SK-MEL-5 (cell line): Measurements from ENCODE around the gene POU2F3. TPM values are rescaled to one million over a fixed set of nuclear protein-coding genes. Genes with fewer than 3 reads are reported as not detected.

ENCODE experiments used
- DNase-seq: peaks from one replicate; pipeline ENCODE4 v3.0.0-alpha.2; 2016; ENCODE audit warnings: low read depth, low spot score
- in situ Hi-C: cut with HindIII; loops from 2 replicates; pipeline ENCODE4 v1.10.0; 2016; ENCODE audit warnings: low sequenced_read_pairs, high pct_unique_total_duplicates, low pct_unique_long_range_greater_than_20kb
- total RNA-seq: library from RNA; depleted of rRNA; stranded (reverse); fragments of >200 nt; shearing (Covaris generic); gene quantifications from 2 replicates; pipeline ENCODE4 v1.2.3, GENCODE V29; 2014

The POU2F3 gene
- total RNA-seq, 1 experiment from 2014 or later, result not detected

- DNase-seq, result peak; percentile 25
- in situ Hi-C loops, result no loop called here
These were observed 96.9 kb downstream of the POU2F3 start for GRCh38 chr11:120336641-120337354.

DNA sequence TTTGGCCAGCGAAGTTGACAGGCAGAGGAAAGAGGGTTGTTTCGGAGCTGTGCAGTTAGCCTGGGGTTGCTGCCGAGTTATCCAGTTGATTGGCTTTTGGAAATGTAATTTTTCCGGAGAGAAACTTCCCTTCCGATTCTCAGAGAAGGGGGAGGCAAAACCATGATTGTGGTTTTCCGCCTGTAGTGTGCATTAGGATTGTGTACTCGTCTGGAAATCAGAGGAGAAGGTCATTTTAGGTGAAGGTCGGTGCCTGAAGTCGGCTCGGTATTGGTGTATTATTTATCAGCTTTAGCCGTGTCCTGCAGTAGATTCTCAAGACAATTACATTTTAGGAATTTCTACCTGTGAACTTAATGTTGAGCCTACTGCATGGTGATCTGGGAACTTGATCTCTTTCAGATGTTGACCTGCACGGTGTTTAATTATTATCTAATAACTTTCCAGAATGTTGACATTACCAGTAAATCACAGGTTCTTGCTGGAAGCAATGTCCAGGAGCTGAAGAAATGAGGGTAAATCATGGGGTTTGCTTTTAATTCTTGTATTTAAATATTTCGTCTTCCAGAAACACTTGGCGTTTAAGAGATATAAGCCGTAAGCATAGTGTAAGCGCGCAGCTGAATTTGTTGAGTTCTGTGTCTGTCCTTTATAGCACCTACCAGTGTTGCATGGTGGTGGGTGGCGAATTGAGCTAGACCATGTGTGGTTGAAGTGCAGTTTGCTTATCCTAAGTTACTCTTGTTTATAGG lies 97.6 kb downstream of the POU2F3 start:
- DNase-seq, result peak; percentile 38
- in situ Hi-C loops, result no loop called here

GRCh38 chr11:120338107-120338933 lies 98.4 kb downstream of the POU2F3 start:
- in situ Hi-C loops, result no loop called here
- no peak for DNase-seq

- in situ Hi-C loops, result no loop called here
These were observed 99.5 kb downstream of the POU2F3 start for GRCh38 chr11:120339394-120339890.

GRCh38 chr11:120340529-120340928 lies 100.6 kb downstream of the POU2F3 start:
- in situ Hi-C loops, result no loop called here
- no peak for DNase-seq

More at GRCh38 chr11:120339394-120339890, 99.5 kb downstream of the POU2F3 start:
- peak; percentile 73 for DNase-seq

DNA sequence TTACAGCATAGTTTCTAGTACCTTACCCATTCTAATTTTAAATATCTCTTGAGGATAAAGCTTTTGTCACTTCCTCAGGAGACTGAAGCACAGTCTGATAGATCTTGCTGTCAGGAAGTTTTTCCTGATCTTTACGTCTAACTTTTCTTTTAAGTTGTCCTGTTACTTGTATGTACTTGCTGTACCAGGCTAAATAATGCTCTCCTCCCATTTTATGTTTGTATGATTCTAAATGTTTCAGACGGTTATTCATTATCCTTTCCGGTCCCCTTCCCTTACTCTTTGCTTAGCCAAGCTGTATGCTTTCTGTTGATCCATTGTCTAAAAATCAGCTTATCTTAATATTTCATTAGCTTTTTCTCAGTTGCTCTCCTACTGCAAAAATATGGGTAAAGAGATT lies 102.3 kb downstream of the POU2F3 start:
- in situ Hi-C loops, result no loop called here

DNA sequence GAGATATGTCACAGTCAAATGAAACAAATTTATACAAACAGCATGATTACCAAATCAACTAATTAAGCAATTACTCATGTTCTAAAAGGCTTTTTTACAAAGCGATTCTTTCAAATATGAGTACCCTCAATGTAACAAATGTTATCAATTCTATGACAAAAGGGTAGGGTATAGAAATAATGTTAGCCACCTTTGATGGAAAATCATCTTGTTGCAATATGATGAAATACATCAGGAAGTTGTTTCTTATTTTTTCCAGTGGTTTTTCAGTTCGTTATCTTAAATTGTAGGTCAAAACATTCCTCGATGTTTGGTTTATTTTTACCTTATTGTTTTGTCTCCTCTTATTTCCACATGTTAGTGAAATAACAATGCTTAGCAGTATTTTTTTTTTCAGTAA lies 102.7 kb downstream of the POU2F3 start:
- in situ Hi-C loops, result no loop called here
- no peak for DNase-seq

More for the DNA sequence above, 102.3 kb downstream of the POU2F3 start:
- DNase-seq, result no peak

DNA sequence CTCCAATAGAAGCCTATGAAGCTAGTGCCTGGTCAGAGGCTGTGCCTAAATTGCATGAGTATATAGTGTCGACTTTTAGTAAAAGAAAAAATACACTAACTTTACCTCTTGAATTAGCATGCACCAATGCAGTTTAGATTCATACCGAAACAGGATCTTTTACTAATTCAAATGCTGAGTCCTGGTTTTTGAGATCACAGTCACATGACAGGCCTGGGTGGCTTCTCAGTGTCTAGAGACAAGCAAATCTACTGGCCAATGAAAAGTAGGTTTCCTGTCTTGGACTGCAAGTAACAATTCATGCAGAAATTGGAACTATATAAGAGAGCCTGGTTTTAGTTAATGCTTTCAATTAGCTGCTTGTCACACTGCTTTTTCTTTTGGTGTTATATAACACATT lies 103.5 kb downstream of the POU2F3 start:
- in situ Hi-C loops, result no loop called here
- DNase-seq, result no peak

GRCh38 chr11:120344302-120345004 lies 104.5 kb downstream of the POU2F3 start:
- DNase-seq, result peak; percentile 59

DNA sequence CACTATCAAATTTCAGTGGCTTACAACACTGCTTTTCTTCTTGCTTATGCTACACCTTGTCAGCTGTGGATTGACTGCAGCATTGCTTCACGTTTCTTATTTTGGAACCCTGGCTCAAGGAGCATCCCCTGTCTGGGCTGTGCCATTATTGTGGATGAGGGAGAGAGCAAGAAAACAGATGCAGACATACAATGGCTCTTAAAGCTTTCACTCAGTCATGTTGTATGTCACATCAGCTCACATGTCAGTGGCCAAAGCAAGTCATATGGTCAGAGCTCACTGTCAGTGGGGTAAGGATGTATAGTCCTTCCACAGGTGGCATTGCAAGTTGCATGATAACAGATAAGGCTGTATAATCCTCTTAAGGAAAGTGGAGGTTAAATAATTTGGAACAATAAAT lies 106.3 kb downstream of the POU2F3 start:
- in situ Hi-C loops, result no loop called here

More at GRCh38 chr11:120344302-120345004, 104.5 kb downstream of the POU2F3 start:
- in situ Hi-C loops, result no loop called here

DNA sequence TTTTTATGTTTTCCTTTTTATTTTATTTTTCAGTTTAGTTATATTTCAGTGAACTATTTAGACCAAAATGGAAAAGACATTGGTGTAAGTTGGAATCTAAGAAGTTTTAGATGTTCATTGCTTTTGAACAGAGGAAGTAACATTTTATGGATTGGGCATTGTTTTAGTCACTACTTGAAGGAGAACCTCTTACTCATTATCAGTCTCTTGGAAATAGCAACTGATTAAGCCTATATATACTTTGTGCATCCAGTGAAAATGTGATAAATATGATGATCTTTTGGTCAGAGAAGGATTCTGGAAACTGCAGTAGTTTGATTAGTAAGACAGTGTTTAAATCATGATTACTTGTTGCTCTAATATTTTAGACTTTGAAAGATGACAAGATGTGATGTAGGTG lies 110.7 kb downstream of the POU2F3 start:
- no peak for DNase-seq
- in situ Hi-C loops, result no loop called here

More for the DNA sequence above, 106.3 kb downstream of the POU2F3 start:
- no peak for DNase-seq

- no peak for DNase-seq
- in situ Hi-C loops, result no loop called here
These were observed 112.5 kb downstream of the POU2F3 start for GRCh38 chr11:120352405-120352804.

GRCh38 chr11:120354068-120354467 lies 114.1 kb downstream of the POU2F3 start:
- in situ Hi-C loops, result no loop called here
- no peak for DNase-seq

- in situ Hi-C loops, result no loop called here
- no peak for DNase-seq
These were observed 114.8 kb downstream of the POU2F3 start for GRCh38 chr11:120354779-120355178.

- DNase-seq, result no peak
- in situ Hi-C loops, result no loop called here
These were observed 117.7 kb downstream of the POU2F3 start for GRCh38 chr11:120357620-120358019.

- in situ Hi-C loops, result no loop called here
These were observed 118.8 kb downstream of the POU2F3 start for GRCh38 chr11:120358729-120359128.

GRCh38 chr11:120363436-120363835 lies 123.5 kb downstream of the POU2F3 start:
- DNase-seq, result no peak
- in situ Hi-C loops, result no loop called here

More at GRCh38 chr11:120358729-120359128, 118.8 kb downstream of the POU2F3 start:
- no peak for DNase-seq
